K562 (cell line): ENCODE results near the gene NAPB.

Experiments used
- EHMT2 ChIP-seq: fragments of 450-650 bp; IDR thresholded peaks from 2 replicates; pipeline ENCODE4 v1.6.1; 2018; ENCODE audit warnings: antibody characterized with exemption
- EP300 ChIP-seq: IDR thresholded peaks from 2 replicates; pipeline ENCODE4 v1.6.1; 2012; ENCODE audit warnings: low read length, improper control_type of control experiment
- HMGXB4 ChIP-seq: sonication (generic); formaldehyde crosslinking; IDR thresholded peaks from 2 replicates; pipeline ENCODE4 v1.8.1; 2023; ENCODE audit warnings: mild to moderate bottlenecking, missing genetic modification reagents
- MTA2 ChIP-seq: fragments of 450-650 bp; IDR thresholded peaks from 2 replicates; pipeline ENCODE4 v1.6.1; 2016; ENCODE audit warnings: low read depth
- NR2C2 ChIP-seq, 2 experiments: fragments of 200-800 bp in 1 of 2; sonication (Bioruptor generic) in 1 of 2; sonication (generic) in 1 of 2; formaldehyde crosslinking in 1 of 2; IDR thresholded peaks; 2 replicates each; pipeline versions ENCODE4 v1.6.1 to v1.8.0; 2016 to 2022; ENCODE audit warnings: mild to moderate bottlenecking in 1 of 2, missing compliant biosample characterization in 1 of 2, missing genetic modification characterization in 1 of 2, missing genetic modification reagents in 1 of 2
- POLR2AphosphoS5 ChIP-seq: IDR thresholded peaks from 2 replicates; pipeline ENCODE4 v1.6.1; 2011; ENCODE audit warnings: mild to moderate bottlenecking, low read depth, low read length, moderate library complexity; ENCODE audit not compliant: control insufficient read depth, insufficient read depth
- RNF2 ChIP-seq: sonication (generic); IDR thresholded peaks from 2 replicates; pipeline ENCODE4 v1.6.1; 2016
- ZNF696 ChIP-seq: fragments of 250-450 bp; sonication (Bioruptor Pico); conservative IDR thresholded peaks from 2 replicates; pipeline ENCODE4 v1.4.0; 2020; ENCODE audit warnings: mild to moderate bottlenecking, moderate library complexity

- no peak for TF ChIP-seq NR2C2 (CRISPR knock-in tag; IDR thresholded peaks at IDR 0.05)
- TF ChIP-seq NR2C2 (tag; IDR thresholded peaks at IDR 0.05): no peak
- no peak for TF ChIP-seq EHMT2
- TF ChIP-seq HMGXB4 (CRISPR knock-in tag): no peak
- TF ChIP-seq POLR2AphosphoS5: no peak
- TF ChIP-seq EP300: no peak
- TF ChIP-seq RNF2: no peak
- TF ChIP-seq MTA2: no peak
- no peak for TF ChIP-seq ZNF696 (CRISPR knock-in tag)
Measured at GRCh38 chr20:23343590-23343989, 77.7 kb downstream of the NAPB start.
